Peyer's patch (tissue), 4 donors: ENCODE results near the gene TNFRSF13B.
"Not testable (repeated sequence)": the region's sequence is repeated elsewhere in the genome, so short reads cannot be mapped to it uniquely, and the experiment has no call there.

ENCODE experiments used
- POLR2A ChIP-seq, 2 donors: fragments of 450-650 bp; IDR thresholded peaks; one replicate each; pipeline ENCODE4 v1.5.1; 2017; ENCODE audit warnings: antibody characterized with exemption in 2 of 2, mild to moderate bottlenecking in 2 of 2, moderate library complexity in 2 of 2
- TF ChIP-seq, protein P1 (sequence below), 6 experiments: fragments of 450-650 bp in 4 of 6; fragments of 200-600 bp in 2 of 6; sonication (generic) in 1 of 6; IDR thresholded peaks; one replicate each; pipeline ENCODE4 v1.5.1; 2017 to 2019; ENCODE audit warnings: antibody characterized with exemption in 6 of 6, mild to moderate bottlenecking in 3 of 6, moderate library complexity in 1 of 6

DNA sequence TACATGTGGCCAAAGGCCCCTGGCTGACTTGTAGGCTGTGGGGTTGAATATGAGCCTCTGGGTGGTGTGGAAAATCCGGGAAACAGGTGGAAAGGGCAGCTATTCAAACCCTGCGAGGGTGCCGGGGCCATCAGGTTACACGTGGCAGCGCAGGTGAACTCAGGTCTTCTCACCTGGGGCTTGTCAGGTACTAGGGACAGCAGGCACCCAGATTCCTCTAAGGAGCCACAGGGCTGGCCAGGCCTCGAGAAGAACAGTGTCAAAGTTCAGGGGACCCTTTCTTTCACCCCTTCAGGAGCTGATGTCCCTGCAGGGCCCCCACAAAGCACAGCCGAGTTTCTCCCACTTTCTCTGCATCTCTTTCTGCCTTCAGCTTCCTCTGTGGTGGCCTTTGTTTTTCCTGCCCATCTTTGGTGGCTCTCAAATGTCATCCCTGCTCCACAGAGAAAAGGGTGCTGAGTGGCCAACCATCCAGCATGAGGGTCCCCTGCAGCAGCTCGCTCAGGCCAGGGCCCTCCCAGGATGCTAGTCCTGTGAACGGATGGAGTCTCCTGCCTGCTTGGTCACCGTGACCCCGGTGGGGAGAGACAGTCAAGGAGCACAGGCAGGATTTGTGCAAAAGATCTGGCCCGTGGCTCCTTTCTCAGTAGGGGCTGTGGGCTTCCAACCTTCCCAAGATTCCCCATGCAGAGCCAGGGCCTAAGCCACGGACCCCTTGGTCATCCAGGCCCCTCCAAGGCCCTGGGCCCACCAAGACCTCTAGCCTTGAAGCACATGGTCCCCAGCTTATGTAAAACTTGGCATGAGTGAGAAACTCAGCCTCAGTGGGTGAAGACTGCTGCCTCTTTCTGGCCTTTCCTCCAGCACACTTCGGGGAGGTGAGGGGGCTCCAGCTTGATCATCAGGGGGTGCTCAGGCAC, 42.2 kb upstream of the TNFRSF13B start:
- TF ChIP-seq, protein P1, sequence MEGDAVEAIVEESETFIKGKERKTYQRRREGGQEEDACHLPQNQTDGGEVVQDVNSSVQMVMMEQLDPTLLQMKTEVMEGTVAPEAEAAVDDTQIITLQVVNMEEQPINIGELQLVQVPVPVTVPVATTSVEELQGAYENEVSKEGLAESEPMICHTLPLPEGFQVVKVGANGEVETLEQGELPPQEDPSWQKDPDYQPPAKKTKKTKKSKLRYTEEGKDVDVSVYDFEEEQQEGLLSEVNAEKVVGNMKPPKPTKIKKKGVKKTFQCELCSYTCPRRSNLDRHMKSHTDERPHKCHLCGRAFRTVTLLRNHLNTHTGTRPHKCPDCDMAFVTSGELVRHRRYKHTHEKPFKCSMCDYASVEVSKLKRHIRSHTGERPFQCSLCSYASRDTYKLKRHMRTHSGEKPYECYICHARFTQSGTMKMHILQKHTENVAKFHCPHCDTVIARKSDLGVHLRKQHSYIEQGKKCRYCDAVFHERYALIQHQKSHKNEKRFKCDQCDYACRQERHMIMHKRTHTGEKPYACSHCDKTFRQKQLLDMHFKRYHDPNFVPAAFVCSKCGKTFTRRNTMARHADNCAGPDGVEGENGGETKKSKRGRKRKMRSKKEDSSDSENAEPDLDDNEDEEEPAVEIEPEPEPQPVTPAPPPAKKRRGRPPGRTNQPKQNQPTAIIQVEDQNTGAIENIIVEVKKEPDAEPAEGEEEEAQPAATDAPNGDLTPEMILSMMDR (IDR thresholded peaks at IDR 0.05), result not testable (repeated sequence)
- TF ChIP-seq POLR2A (IDR thresholded peaks at IDR 0.05), result not testable (repeated sequence)
